DMS153 treated with DMSO at 0.1 percent for 48 hours (cell line): Measurements from ENCODE around the gene XXYLT1.
A peak's percentile ranks its signal among the peaks of the same experiment; 100 is the strongest.
"Not testable (repeated sequence)": the region's sequence is repeated elsewhere in the genome, so short reads cannot be mapped to it uniquely, and the experiment has no call there.

Experiments
- DNase-seq: peaks from one replicate; lab custom pipeline; 2025; ENCODE audit not compliant: unreplicated experiment; lab: John Stamatoyannopoulos, UW

XXYLT1 gene

DNA sequence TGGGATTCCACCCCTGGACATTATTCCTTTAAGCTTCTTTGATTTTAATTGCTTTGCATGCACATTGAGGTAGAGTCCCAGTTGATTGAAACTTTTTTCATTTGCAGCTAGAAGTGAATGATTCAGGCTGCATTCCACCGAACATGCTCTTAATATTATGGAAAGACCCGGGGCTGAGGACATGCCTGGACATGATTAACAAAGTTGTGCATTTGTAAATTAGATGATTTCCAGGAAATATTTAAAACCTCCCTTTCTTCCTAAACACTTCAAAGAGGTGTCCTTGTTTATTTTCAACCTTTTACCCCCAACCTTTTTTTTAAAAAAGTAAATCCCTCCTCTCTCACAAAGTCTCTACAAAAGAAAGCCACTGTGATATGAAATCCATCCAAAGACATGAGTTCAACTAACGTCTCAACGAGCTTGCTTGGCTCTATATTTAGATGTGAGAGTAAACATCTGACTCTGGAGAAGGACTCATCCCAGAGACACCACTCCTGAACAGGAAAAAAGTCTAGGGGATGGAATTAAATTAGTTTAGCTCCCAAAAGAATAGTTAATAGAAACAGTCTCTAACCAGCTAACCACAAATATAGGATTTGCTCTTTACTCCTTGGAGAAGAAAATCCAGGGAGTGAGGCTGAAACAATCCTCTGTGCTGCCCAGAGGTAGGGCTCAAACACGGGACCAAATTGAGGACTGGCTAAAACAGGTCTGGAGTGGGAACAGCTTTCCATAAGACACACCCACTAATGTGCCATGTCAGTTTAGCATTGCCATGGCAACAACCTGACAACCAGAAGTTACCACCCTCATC is 83.1 kb downstream of the XXYLT1 start:
- DNase-seq = no peak

DNA sequence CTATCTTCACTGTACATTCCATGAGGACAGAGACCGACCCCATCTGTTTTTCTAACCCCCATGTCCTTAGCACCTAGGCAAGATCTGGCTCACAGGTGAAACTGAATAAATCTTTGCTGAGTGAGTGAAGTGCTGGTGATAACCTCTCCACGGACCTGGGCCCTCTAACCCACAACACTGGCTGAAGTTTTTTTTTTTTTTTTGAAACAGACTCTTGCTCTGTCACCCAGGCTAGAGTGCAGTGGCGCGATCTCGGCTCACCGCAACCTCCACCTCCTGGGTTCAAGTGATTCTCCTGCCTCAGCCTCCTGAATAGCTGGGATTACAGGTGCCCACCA is 84.3 kb downstream of the XXYLT1 start:
- DNase-seq = not testable (repeated sequence)

DNA sequence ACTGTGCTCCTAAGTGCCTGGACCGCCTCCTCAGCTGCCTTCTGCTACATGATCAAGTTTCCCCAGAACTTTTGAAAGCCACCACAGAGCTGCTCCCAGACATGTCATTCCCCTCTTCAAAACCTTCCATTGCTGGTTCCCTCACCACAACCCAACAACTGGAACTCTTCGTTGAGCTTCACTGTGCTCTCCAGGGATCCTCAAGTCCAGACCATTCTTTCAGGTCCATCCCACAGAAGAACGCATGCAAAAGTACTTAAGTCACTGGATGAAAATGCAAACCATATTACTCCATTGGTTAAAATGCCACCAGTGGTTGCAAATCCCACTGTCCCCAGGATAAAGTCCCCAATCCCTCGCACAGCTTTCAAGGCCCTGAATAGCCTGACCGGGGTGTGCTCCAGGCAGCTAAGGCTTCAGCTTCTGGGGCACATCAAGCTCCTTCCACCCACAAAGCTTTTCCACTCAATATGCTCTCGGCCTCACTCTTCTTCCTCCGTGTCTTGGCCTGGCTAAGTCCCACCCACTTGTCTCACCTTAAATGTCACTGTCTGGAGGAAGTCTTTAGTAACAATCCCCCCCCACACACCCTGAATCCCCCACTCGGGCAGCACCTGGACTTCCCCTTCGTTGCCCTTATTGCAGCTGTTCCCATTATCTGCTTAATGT is 84.8 kb downstream of the XXYLT1 start:
- DNase-seq = no peak

DNA sequence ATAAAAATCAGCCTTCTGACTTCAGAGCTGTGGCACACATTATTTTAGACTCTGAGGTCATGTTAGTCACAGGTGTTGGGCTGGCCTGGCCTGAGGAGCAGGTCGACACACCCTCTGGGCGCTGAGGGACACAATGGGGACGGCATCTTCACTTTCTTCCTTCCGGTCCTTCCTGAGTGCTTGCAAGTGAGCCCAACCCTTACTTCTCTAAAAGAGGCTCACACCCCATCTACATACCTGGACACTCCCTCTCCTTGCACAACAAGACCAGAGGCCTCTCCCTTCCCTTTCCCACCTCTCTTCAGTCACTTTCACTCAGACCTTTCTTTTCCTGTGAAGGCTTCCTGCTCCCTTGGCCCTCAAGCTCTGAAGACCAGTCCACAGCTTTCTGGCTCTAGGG is 85.4 kb downstream of the XXYLT1 start:
- DNase-seq = no peak

DNA sequence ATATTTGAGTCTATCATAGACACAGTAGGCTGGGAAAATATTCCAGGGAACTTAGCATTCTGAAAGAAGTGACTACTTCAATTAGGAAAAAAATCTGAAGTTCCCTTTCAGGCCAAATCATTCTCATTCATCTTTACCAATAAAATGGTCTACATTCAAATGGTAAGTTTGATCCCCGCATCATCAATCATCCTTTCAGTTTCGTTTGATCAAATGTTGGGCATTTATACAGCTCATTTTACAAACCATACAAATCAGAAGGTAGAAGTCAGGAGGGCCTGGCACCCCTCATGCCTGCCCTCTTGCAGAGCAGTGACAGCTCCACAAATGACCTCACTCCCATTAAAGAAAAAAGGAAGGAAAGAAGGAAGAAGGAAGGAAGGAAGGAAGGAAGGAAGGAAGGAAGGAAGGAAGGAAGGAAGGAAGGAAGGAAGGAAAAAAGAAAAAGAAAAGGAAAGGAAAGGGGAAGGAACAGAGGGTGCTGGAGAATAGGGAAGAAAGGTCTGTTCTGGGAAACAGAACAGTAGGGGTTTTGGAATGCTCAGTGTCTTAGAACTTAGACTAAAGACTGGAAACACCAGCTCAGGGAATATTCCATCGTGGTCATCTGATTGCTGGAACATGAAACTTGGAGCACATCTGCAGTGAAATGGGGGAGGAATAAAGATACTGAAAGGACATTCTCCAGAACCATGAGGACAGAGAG is 86.1 kb downstream of the XXYLT1 start:
- DNase-seq = no peak

DNA sequence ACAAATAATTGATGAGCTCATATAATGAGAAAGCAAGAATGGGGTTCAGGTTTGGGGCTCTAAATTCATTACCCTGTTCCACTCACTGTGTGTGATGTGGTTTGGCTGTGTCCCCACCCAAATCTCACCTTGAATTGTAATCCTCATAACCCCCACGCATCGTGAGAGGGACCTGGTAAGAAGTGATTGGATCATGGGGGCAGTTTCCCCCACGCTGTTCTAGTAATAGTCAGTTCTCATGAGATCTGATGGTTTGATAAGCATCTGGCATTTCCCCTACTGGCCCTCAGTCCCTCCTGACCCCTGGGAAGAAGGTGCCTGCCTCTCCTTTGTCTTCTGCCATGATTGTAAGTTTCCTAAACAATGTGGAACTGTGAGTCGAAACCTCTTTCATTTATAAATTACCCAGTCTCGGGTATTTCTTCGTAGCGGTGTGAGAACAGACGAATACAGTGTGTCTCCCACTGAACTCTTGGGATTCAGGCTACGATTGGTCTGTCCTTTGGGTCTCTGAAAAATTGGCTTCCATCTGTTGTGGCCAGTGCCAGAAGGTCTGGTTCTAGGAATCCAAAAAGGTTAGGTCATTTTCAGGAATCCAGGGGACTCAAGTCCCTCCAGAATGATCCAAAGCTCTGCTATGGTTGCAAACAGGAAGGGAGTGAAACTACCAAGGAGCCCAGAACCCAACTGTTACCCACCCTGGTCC is 87.7 kb downstream of the XXYLT1 start:
- no peak for DNase-seq

DNA sequence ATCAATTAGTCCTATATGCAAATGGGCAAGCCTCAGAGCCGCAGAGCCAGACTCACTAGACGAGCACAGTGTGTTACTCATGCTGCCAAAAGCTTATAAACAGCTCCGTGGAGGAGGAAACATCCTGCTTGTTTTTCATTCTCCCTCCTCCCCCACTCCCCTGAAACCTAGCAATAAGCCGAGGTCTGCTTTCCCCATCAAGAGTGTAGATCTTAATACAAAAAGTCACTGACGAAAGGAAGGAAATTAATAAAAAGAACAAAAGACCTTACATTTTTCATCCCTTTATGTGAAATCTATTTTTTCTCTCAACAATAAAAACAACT is 88.5 kb downstream of the XXYLT1 start:
- peak; percentile 76 for DNase-seq

DNA sequence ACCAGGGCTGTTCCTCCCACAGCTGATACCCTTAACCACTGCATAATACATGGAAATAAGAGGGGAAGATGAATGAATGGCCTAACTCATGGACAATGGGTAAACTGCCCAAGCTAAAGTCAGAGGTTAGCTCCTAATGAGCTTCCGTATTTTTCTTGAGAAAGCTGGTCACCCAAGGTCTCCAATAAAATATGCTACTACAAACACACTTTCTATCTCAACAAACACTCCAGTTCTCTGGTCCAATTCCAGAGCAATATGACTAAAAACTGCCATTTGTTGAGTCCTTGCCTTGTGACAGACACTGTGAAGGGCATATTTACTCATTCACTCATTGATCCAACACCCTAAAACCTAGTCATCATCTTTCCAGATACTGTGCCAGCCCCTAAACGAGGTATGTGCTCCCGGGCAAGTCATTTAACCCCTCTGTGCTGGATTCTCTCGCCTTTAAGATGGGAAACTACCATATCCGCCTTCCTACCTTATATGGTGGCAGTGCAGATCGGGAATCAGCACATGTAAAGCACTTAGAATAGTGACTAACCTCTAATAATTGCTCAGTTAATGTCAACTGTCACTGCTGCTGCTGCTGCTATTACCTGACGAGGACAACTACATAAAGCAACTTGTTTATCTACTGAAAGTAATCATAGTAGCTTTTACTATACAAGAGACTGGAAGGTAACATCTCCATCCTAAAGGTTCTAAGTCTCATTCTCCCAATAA is 89.1 kb downstream of the XXYLT1 start:
- no peak for DNase-seq

DNA sequence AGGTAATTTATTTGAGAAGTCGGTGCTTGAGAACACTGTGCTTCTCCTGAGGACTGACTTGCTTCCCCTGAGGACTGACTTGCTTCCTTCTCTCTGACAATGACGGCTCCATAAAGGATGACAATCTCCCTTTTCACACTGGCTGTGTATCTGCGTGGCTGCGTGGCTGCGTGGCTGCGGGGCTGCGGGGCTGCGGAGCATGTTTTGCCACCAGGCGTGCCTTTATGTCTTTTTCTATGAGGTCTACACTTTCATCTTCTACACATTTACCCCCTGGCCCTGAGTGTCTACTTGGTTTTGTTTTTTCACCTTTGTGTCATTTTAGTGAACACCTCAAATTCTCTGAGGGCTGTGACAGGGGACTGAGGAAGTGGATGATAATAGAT is 89.9 kb downstream of the XXYLT1 start:
- no peak for DNase-seq

DNA sequence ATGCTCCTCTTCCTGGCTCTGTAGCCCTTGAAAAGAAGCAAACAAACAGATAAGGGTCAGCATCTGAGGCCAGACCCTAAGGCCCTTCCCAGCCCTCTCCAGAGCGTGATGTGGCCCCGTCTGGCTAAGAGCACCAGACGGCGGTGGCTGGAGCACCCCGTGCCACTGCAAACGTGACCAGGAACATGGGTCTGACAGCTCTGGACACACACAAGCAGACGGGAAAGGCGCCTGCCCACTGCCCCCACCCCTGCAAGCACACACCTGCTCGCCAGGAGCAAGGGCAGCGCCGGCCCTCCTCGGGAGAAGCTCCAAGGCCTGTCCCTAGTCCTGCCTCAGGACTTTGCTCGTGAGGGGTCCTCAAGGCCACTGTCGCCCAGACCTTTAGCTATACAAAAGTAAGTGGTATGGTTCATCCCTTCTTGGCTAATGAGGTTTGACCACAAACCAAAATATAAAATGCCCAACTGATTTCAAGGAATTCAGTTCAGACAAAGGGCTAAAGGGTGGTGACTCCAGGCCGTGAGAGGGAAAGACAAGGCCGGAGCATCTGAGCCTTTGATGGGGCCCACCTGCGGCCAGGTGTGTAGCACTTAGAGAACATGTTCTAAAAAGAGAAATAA is 90.4 kb downstream of the XXYLT1 start:
- no peak for DNase-seq

DNA sequence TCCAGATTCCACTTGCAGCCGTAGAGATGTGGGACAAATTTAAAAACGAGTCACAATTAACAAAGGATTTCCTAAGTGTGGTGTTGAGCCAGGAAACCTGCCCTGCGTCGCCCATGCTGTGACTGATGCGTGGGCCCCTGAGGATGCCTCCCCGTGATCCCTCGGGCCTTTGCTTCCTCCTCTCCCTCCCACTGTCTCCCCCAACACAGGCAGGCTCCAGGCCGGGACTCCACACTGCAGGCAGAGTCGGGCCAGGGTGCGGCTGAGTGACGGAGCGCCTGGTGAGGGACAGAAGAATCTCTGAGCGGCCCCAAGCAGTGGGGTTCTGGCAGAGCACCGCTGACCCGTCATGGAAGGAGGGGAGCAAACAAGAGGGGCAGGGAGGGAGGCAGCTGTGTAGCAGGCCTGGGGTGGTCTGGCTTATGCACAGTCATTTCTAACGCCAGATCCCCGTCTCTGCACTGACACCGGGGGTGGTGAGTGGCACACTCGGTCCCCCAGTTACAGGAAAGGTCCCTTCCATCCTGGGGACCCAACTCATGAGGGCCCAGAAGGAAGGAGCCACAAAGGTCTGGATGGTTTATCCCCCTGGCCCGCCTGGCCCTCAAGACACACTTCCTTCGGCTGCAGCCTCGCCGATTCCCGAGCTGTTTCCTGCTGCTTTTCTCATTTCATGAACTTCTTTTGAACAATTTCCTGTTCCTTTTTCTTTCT is 91.0 kb downstream of the XXYLT1 start:
- DNase-seq = no peak

DNA sequence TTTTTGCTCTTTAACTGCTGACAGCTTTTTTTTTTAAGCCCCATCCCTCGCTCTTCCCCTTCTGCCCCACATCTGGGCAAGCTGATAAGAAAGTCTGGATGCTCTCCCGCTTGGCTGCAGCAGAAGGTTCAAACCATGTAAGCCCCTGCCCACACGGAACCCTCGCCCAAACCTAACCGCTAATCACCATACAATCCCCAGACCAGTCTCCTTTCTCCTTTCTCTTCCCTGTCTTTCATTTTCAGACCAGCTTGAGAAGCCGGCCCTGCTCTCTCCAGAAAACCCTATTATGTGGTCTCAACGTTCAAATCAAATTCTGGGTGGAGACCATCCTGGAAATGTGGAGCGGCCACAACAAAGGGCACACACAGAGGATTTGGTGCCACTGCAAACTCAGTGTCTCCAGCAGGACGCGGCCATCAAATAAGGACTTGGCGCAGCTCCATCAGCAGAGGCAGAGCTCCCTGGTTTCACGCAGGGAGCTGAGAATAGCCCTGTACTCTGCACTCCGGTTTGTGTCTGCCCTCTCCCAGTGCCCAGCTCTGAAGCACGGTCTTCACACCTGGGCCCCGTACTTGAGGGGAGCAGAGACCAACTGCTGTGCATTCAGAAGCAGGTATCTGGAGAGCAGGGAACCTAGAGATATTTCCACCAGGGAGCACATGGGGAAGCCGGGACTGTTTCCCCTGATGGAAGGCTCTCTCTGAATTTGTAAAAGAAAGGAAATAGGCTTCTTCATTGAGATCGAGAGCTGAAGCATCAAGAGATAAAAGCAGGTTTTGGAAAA is 92.6 kb downstream of the XXYLT1 start:
- peak; percentile 64 for DNase-seq

DNA sequence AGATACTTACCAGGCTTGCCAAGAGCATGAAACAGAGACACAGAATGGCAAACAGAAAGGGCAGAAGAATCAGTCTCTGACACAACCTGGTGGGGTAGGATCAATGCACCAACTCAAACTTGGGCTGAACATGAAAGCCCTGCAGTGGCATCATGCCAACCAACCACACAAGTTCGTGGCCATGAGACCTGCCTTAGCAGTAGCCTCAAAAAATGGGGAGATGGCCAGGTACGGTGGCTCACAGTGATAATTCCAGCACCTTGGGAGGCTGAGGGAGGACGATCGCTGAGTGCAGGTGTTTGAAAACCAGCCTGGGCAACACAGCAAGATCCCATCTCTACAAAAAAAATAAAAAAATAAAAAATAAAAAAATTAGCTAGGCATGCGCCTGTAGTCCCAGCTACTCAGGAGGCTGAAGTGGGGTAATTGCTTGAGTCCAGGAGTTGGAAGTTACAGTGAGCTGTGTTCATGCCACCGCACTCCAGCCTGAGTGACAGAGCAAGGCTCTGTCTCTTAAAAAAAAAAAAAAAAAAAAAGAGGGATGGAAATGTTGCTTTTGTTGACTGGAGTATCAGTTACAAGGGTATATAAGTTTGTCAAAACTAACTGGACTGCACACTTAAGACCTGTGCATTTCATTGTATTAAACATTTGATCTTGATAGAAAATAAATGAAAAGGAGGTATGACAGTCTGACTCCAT is 93.4 kb downstream of the XXYLT1 start:
- DNase-seq = no peak

DNA sequence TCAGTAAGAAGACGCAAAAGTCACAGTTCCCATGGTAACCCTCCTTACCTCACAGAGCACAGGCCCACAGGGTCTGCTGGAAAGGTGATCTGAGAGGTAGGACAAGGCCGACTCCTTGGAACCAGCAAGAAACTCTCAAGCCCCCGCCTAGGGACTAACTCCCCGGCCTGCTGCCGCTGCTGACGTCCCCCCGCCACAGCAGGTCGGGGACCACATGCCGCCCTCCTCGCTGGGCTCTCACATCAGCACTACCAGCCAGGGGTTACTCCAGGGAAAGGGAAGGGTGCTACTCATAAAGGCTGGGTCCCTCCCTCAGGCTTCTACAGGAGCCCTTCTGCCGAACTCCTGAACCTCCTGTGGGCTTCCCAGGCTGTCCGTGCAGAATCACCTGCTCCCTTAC is 94.2 kb downstream of the XXYLT1 start:
- no peak for DNase-seq

DNA sequence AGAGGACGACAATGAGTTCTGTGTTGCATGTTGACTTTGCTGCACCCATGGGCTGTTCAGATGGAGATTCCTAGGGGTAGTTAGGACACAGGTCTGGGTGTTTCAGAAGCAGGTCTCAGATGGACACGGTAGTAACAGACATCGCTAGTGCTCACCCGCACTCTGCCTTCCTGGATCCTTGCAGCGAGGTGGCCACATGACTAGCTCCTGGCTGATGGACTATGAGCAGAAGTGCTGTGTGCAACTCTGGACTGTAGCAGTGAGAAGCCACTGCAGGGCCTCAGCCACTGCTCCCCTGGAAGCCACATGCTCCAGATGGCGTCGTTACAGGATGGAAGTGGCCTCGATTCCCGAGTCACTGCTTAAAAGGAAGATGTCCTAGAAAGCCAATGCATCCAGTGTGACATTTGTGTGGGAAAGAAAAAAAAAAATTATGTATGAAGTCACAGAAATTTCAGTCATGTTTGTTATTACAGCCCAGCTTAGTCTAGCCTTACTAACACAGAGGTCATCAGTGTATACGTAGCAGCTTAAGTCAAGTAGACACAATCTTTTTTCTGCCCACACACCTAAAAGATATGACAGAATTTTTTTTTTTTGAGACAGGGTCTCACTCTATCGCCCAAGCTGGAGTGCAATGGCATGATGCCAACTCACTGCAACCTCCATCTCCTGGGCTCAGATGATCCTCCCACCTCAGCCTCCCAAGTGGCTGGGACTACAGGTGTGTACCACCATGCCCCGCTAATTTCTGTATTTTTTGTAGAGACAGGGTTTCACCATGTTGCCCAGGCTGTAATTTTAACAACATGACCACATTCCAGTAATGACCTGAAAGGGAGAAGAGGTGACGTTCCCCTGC is 95.3 kb downstream of the XXYLT1 start:
- no peak for DNase-seq

DNA sequence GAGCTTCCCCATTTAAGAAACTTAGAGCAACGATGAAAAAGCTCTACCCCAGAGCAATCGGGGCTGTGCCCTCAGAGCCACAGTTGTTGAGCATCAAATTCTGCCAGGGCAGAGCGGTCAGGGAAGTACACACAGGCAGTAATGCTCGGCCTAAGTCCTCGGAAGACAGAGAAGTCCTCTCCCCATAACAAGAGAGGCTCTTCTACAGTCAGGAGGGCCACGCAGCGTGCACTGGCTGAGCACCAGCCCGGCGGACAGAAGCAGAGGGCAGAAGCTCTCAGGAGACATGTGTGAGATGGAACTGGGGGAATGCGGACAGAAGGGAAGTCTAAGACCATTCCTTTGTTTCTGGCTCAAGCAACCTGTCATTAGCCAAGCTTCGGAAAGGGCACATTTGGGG is 95.9 kb downstream of the XXYLT1 start:
- DNase-seq = no peak

DNA sequence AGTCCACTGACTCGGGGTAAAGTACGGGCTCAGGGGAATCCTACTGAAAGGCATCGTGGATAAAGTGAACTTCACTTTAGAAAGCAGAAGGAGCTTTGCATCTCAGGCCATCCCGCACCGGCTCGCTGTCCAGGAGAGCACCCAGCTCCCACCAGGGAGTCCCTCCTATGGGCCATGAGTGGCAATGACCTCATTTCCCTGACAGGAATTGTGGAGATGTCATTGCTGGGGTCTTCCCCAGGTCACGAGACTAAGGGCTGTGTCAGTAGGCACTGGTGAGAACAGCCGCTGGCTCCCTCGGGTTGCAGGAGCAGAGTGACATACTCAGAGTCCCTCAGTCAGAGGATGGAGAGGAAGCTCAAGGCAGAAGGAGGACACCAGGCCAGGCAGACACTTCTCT is 97.3 kb downstream of the XXYLT1 start:
- no peak for DNase-seq

DNA sequence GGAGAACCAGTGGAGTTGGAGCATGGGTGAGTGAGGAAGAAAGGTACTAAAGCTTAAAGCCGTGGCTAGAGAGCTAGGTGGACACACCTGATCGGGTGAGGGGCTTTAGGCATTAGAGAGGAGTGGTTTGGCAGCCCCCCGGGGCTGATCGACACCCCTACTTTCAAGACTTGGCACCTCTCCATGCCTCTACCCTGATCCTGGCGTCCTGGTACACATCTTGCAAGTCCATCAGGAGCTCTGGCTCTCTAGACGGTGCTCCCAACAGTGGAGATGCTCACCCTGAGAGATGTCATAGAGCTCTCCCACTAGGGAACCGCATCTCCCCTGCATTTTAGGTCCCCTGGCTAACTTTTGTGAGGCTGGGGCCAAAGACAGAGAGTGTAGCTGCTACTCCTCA is 98.1 kb downstream of the XXYLT1 start:
- DNase-seq = no peak
